CD4-positive, alpha-beta memory T cell (primary cell): Measurements from ENCODE around the gene CHAD. TPM values are rescaled to one million over a fixed set of nuclear protein-coding genes. Genes with fewer than 3 reads are reported as not detected.

Experiments
- CTCF ChIA-PET: fragments of 350-600 bp; sonication (Branson Sonifier 250); formaldehyde crosslinking; loops from one replicate; lab custom pipeline; 2021; ENCODE audit warnings: inconsistent platforms; ENCODE audit not compliant: partially characterized antibody; lab: Charles Lee
- POLR2A ChIA-PET: fragments of 350-600 bp; sonication (Branson Sonifier 250); formaldehyde crosslinking; loops from one replicate; lab custom pipeline; 2021; ENCODE audit not compliant: partially characterized antibody; lab: Charles Lee
- DNase-seq, 5 donors: peaks; one replicate each; pipeline versions ENCODE4 v3.0.0 to v3.0.0-alpha.2; 2020 to 2022; ENCODE audit warnings: mixed read lengths in 1 of 5
- H3K27ac ChIP-seq: one replicate; pipeline ENCODE4 v1.7.0; 2013; ENCODE audit warnings: low read depth, low read length
- H3K27me3 ChIP-seq: 2 replicates; pipeline ENCODE4 v1.7.0; 2013; ENCODE audit warnings: mild to moderate bottlenecking, low read length, moderate library complexity; ENCODE audit not compliant: insufficient read depth
- H3K36me3 ChIP-seq: 2 replicates; pipeline ENCODE4 v1.7.0; 2013; ENCODE audit warnings: mild to moderate bottlenecking, low read length, moderate library complexity; ENCODE audit not compliant: insufficient read depth
- H3K4me1 ChIP-seq: 2 replicates; pipeline ENCODE4 v1.7.0; 2013; ENCODE audit warnings: mild to moderate bottlenecking, low read length, moderate library complexity; ENCODE audit not compliant: insufficient read depth
- H3K4me3 ChIP-seq, 2 donors: one replicate each; pipeline ENCODE4 v1.7.0; 2013; ENCODE audit warnings: low read length in 2 of 2, mild to moderate bottlenecking in 1 of 2
- H3K9me3 ChIP-seq, 2 donors: one replicate each; pipeline ENCODE4 v1.7.0; 2013; ENCODE audit warnings: low read length in 2 of 2, control low read depth in 1 of 2; ENCODE audit not compliant: control insufficient read depth in 1 of 2
- H3K27ac Mint-ChIP-seq, 7 donors: one replicate each; pipeline ENCODE4 v1.8.0; 2020 to 2021; ENCODE audit warnings: mixed read lengths in 7 of 7, mild to moderate bottlenecking in 6 of 7, inconsistent platforms in 3 of 7, moderate library complexity in 3 of 7
- H3K27me3 Mint-ChIP-seq, 2 donors: one replicate each; pipeline ENCODE4 v1.8.0; 2020 to 2021; ENCODE audit warnings: mixed read lengths in 2 of 2
- H3K36me3 Mint-ChIP-seq, 2 donors: one replicate each; pipeline ENCODE4 v1.8.0; 2020 to 2021; ENCODE audit warnings: mixed read lengths in 2 of 2, inconsistent platforms in 1 of 2, mild to moderate bottlenecking in 1 of 2
- H3K4me1 Mint-ChIP-seq, 4 donors: one replicate each; pipeline ENCODE4 v1.8.0; 2020 to 2021; ENCODE audit warnings: mixed read lengths in 4 of 4, mild to moderate bottlenecking in 1 of 4
- H3K4me3 Mint-ChIP-seq, 8 donors: one replicate each; pipeline ENCODE4 v1.8.0; 2020 to 2021; ENCODE audit warnings: mixed read lengths in 8 of 8, mild to moderate bottlenecking in 7 of 8, moderate library complexity in 6 of 8, inconsistent platforms in 3 of 8
- H3K9me3 Mint-ChIP-seq, 8 donors: one replicate each; pipeline ENCODE4 v1.8.0; 2020 to 2021; ENCODE audit warnings: mixed read lengths in 8 of 8, mild to moderate bottlenecking in 5 of 8, inconsistent platforms in 3 of 8, moderate library complexity in 1 of 8
- intact Hi-C: fragments of 100-400 bp; cut with micrococcal nuclease; formaldehyde crosslinking; loops from one replicate; pipeline ENCODE4 v1.15.1; 2023
- polyA plus RNA-seq, 2 donors: library from polyadenylated mRNA; unstranded; fragments of 300-500 nt; fragmentation: Illumina TruSeq; gene quantifications; one replicate each; pipeline ENCODE4 v1.2.3, GENCODE V29; 2021
- total RNA-seq, 2 experiments: library from RNA; stranded (reverse); gene quantifications; one replicate each; pipeline ENCODE4 v1.2.3, GENCODE V29; 2021

The CHAD gene
- total and polyA plus RNA-seq, 4 experiments from 2014 or later = 0.64 TPM; not detected in 3

DNA sequence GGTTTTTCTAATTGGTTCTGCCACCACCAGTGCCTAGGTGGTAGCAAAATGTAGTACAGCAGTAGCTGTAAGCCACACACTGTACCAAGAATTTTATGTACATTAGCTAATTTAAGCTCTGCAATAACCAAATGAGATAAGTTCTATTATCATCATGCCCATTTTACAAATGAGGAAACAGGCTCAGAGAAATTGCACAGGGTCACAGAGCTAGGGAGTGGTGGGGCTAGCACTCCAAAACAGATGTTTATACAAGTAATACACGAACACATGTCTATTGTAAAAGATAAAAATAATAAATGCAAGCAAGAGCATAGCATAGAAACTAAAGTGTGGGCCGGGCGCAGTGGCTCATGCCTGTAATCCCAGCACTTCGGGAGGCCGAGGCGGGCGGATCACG, 23.5 kb upstream of the CHAD start:
- ChIA-PET CTCF (interaction anchor here (0.6 to 1.1 kb wide), 3 partner anchors 8 to 295 kb away, joined by 3 read pairs; no protein-coding TSS in a partner anchor), POLR2A (no interaction called here)
- H3K9me3 ChIP-seq = no peaks in the 10 kb centered on the region
- H3K36me3 Mint-ChIP-seq = no peaks in the 10 kb centered on the region
- H3K9me3 Mint-ChIP-seq = no peaks in the 10 kb centered on the region
- intact Hi-C loops = no loop called here
- DNase-seq = no peak
- H3K27ac ChIP-seq = no peak overlapping the region
- no peak overlapping the region for H3K27ac Mint-ChIP-seq
- H3K27me3 Mint-ChIP-seq = peaks cover 0 to 1% of the 10 kb centered on the region in 2 donors
- no peak overlapping the region for H3K4me3 Mint-ChIP-seq
- no peaks in the 10 kb centered on the region for H3K36me3 ChIP-seq
- no peaks in the 10 kb centered on the region for H3K4me1 Mint-ChIP-seq
- H3K27me3 ChIP-seq = no peaks in the 10 kb centered on the region
- H3K4me1 ChIP-seq = no peaks in the 10 kb centered on the region
- H3K4me3 ChIP-seq = no peak overlapping the region

DNA sequence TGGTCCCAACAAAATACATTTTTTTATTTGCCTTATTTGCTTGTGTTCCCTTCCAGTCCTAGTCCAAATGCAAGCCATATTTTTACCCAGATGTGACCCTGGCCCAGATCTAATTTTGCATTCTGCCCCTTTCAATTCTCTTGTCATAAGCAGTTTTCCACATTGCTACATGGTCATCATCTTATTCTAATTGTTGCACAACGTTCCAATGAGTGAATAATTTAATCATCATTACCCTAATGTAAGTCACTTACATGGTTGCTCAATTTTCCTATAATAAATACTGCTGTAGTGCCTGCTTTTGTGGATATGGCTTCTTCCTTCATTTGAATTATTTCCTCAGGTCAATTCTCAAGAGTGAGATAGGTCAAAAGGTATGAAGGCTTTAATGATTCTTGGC, 22.8 kb upstream of the CHAD start:
- Histone ChIP-seq H3K4me3 (no peak overlapping the region), H3K9me3 (no peaks in the 10 kb centered on the region), H3K27ac (no peak overlapping the region), H3K27me3 (no peaks in the 10 kb centered on the region), H3K4me1 (no peaks in the 10 kb centered on the region), H3K36me3 (no peaks in the 10 kb centered on the region)
- Mint-ChIP-seq H3K36me3 (peaks cover 0 to 2% of the 10 kb centered on the region in 2 donors), H3K4me3 (no peak overlapping the region), H3K27me3 (peaks cover 0 to 1% of the 10 kb centered on the region in 2 donors), H3K9me3 (no peaks in the 10 kb centered on the region), H3K4me1 (no peaks in the 10 kb centered on the region), H3K27ac (no peak overlapping the region)
- POLR2A ChIA-PET = no interaction called here
- CTCF ChIA-PET = interaction anchor here (0.6 to 1.0 kb wide), 2 partner anchors 10 to 296 kb away, joined by 3 read pairs; no protein-coding TSS in a partner anchor
- intact Hi-C loops = no loop called here
- DNase-seq = no peak

DNA sequence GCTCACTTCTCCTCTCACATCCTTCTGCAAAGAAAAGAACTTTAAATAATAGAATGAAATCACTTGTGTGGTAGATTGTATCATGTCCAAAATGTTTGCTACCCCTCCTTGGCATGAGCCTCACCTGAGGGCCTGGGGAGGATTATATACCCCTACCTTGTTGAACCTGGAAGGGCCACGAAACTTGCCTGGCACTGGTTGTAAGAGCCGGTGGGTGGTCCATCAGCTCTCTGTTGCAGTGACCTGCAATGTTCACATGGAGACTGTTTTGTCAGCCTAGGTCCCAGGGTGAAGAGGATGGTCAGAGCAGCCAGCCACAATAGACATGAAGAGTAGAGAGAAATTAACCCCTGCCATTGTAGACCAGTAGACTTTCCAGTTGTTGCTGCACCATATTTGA, 20.2 kb upstream of the CHAD start:
- H3K36me3 Mint-ChIP-seq = peaks cover 4 to 22% of the 10 kb centered on the region in 2 donors
- no peaks in the 10 kb centered on the region for H3K9me3 Mint-ChIP-seq
- H3K27me3 Mint-ChIP-seq = no peaks in the 10 kb centered on the region
- H3K4me3 Mint-ChIP-seq = no peak overlapping the region
- Histone ChIP-seq H3K27me3 (no peaks in the 10 kb centered on the region), H3K27ac (no peak overlapping the region), H3K36me3 (peaks cover 20% of the 10 kb centered on the region), H3K9me3 (no peaks in the 10 kb centered on the region), H3K4me1 (no peaks in the 10 kb centered on the region), H3K4me3 (no peak overlapping the region)
- CTCF ChIA-PET = no interaction called here
- intact Hi-C loops = no loop called here
- DNase-seq = no peak
- POLR2A ChIA-PET = no interaction called here
- no peak overlapping the region for H3K27ac Mint-ChIP-seq
- no peaks in the 10 kb centered on the region for H3K4me1 Mint-ChIP-seq

DNA sequence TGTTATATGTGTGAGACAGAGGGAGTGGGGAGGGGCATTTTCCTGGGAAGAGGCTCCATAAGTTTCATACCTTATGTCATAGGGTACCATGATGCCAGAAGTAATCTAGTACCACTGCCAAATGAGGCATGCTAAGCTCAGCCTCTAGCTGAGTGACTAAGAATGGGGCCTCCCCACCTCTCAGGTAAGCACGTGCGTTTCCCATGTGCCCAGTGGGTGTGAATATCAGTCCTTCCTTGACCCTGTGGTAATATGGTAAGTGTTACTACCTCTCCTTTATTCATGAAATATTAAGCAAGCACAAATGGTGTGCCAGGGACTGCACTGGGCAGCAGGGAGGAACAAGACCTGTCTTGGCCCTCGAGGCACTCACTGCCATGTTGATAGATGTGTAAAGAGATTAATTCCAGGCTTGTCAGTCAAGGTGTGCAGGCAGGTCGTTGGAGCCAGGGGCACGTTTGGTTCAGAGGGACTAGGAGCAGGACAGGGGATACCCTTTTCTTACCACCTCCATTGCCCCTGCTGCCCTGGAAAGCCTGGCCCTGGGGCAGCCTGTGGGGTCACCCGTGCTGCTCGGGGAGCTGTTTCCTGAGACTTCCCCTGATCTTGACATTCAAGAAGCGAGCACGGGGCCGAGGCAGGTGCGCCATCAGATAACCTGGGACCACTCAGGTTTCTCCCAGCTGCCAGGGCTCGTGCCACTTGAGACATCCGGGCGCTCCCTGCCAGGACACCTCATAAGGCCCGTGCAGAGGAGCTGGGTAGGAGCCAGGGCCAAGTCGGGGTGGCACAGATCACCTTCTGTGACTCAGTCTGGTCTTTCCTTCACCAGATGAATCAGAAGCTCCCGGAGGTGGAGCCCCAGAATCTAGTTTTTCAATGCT, 18.8 kb upstream of the CHAD start:
- H3K9me3 Mint-ChIP-seq = no peaks in the 10 kb centered on the region
- DNase-seq = no peak
- ChIA-PET CTCF (interaction anchor here (1.3 to 1.9 kb wide), 3 partner anchors 8 to 125 kb away, joined by 3 to 6 read pairs (median 3); no protein-coding TSS in a partner anchor), POLR2A (no interaction called here)
- intact Hi-C loops = no loop called here
- Histone ChIP-seq H3K9me3 (no peaks in the 10 kb centered on the region), H3K27ac (no peak overlapping the region), H3K27me3 (no peaks in the 10 kb centered on the region), H3K4me1 (no peaks in the 10 kb centered on the region), H3K36me3 (peaks cover 28% of the 10 kb centered on the region), H3K4me3 (no peak overlapping the region)
- H3K27ac Mint-ChIP-seq = peak overlapping the region in 1 of 7 donors; percentile 60
- no peak overlapping the region for H3K4me3 Mint-ChIP-seq
- H3K27me3 Mint-ChIP-seq = no peaks in the 10 kb centered on the region
- H3K36me3 Mint-ChIP-seq = peaks cover 4 to 34% of the 10 kb centered on the region in 2 donors
- H3K4me1 Mint-ChIP-seq = peaks cover 0 to 4% (median 2%) of the 10 kb centered on the region in 4 donors

DNA sequence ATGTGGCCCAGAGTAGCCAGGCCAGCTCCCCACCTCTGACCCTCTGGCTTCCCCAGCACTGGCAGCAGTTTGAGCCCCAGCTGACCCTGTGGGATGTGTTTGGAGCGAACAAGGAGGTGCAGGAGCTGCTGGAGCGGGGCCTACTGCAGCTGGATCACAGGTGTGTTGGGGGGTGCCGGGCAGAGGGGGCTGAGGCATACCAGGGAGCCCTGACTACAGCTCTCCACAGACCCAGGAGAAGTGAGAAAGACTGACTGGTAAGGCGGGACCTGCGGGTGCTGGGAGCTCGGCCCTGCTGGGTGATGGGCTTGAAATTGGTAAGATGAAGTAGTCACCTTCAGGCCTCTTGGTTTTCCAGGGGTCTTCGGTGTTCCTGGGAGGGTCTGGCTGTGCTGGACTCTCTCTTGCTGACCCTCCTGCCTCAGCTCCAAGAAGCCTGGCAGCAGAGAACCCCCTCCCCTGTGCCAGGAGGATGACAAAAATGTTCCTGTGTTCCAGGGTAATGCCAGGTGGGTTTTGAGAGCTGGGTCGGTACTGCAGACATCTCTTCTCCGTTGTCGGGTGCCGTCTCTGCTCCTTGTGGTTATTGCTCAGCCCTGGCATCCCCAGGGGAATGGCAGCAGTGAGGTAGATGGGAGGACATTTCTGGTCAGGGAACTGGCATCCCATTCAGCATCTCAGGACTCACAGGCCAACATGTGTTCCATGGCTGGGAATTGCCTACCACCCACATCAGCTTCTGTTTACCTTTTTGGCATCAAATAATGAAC, 15.9 kb upstream of the CHAD start:
- Histone ChIP-seq H3K36me3 (peaks cover 32% of the 10 kb centered on the region), H3K27me3 (no peaks in the 10 kb centered on the region), H3K4me1 (peaks cover 10% of the 10 kb centered on the region), H3K9me3 (no peaks in the 10 kb centered on the region), H3K27ac (no peak overlapping the region), H3K4me3 (no peak overlapping the region)
- POLR2A ChIA-PET = no interaction called here
- Mint-ChIP-seq H3K9me3 (no peaks in the 10 kb centered on the region), H3K4me1 (peaks cover 8 to 18% (median 12%) of the 10 kb centered on the region in 4 donors), H3K27ac (peak overlapping the region in 1 of 7 donors; percentile 78), H3K27me3 (no peaks in the 10 kb centered on the region), H3K36me3 (peaks cover 4 to 42% of the 10 kb centered on the region in 2 donors), H3K4me3 (no peak overlapping the region)
- no peak for DNase-seq
- intact Hi-C loops = no loop called here
- CTCF ChIA-PET = interaction anchor here (1.0 to 4.7 kb wide), 6 partner anchors 8 to 357 kb away, joined by 3 to 32 read pairs (median 4); no protein-coding TSS in a partner anchor

DNA sequence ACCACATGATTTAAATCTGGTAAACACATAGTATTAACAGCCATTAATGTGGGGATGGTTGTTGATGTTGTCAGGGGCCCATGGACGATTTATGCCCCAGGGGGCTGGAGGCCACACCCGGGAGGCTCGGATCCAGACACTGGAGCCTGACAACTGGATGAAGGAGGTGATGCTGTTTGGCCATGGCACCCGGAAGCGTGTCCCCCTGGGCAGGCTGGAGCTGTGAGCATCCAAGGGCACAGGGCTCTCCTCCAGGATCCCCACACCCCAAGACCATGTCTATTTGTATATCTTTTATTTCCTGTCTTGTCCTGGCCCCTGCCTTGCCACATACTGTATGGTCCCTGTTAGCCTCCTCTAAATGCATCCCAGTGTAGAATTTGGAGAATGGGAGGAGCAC, 14.6 kb upstream of the CHAD start:
- H3K36me3 Mint-ChIP-seq = peaks cover 4 to 47% of the 10 kb centered on the region in 2 donors
- no peak overlapping the region for H3K4me3 Mint-ChIP-seq
- no peaks in the 10 kb centered on the region for H3K9me3 ChIP-seq
- intact Hi-C loops = loop anchor here (2.0 kb wide), 1 partner anchor 360 kb away; no protein-coding TSS in a partner anchor
- CTCF ChIA-PET = interaction anchor here (1.1 to 4.7 kb wide), 5 partner anchors 16 to 143 kb away, joined by 3 to 32 read pairs (median 5); no protein-coding TSS in a partner anchor
- H3K4me1 ChIP-seq = peaks cover 14% of the 10 kb centered on the region
- H3K27ac ChIP-seq = no peak overlapping the region
- H3K27ac Mint-ChIP-seq = peak overlapping the region in 1 of 7 donors; percentile 30
- DNase-seq = no peak
- no peaks in the 10 kb centered on the region for H3K9me3 Mint-ChIP-seq
- POLR2A ChIA-PET = no interaction called here
- no peaks in the 10 kb centered on the region for H3K27me3 ChIP-seq
- H3K27me3 Mint-ChIP-seq = no peaks in the 10 kb centered on the region
- H3K4me1 Mint-ChIP-seq = peaks cover 11 to 27% (median 17%) of the 10 kb centered on the region in 4 donors
- H3K4me3 ChIP-seq = no peak overlapping the region
- H3K36me3 ChIP-seq = peaks cover 32% of the 10 kb centered on the region
